ENCODE results near the gene CACUL1.

GRCh38 chr10:118773041-118773440 lies 18.3 kb upstream of the CACUL1 start:
- no peak for TF ChIP-seq POLR2AphosphoS5 (IDR thresholded peaks at IDR 0.05; ENCODE audit: low read depth, low read length)
- TF ChIP-seq POLR2A (IDR thresholded peaks at IDR 0.05; ENCODE audit: low read depth, low read length), result no peak
- no peak for TF ChIP-seq TAF1 (IDR thresholded peaks at IDR 0.05; ENCODE audit: borderline replicate concordance, low read depth, low read length)

Measured in GM12892 (cell line).